Measurements from ENCODE around the gene NR2C2. TPM values are rescaled to one million over a fixed set of nuclear protein-coding genes. Genes with fewer than 3 reads are reported as not detected.
A peak's percentile ranks its signal among the peaks of the same experiment; 100 is the strongest.

Gene NR2C2
- total and polyA plus RNA-seq, 10 of the 15 experiments (the other 5 are each of a cell fraction or from before 2014, with no cell fraction given) = 2.7 to 30.3 (median 18.3) TPM

DNA sequence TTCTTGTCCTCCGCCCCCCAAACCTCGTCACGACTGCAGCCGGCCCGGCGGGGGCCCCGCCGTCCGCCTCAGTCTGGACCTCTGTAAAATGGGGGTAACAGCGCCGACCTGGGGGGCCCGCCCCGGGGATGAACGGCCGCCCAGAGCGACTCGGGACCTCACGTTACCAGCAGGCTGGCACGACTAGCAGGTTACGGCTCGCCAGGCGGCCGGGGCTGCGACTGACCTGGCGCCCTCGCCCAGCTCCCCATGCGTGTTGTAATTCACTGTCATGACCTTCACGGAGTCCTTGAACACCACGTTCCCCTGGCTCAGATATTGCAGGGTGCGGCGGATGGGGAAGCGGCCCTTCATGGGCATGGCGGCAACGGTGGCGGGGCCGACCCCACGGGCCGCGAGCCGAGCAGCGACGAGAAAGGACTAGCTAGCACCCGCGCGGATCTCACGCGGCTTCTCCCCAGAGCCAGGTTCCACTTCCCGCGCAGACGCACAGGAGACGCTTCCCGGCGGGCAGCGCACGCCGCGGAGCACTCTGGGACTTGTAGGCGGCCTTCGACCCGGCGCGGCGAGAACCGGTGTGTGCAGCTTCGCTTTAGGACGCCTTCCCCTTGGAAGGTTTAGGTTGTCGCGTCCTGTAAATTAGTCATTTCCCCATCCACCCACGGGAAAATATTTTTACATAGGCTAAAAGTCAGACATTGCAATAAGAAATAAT, 117.6 kb downstream of the NR2C2 start, which contains the start of gene MRPS25 (continued):
- TF ChIP-seq, protein P1, sequence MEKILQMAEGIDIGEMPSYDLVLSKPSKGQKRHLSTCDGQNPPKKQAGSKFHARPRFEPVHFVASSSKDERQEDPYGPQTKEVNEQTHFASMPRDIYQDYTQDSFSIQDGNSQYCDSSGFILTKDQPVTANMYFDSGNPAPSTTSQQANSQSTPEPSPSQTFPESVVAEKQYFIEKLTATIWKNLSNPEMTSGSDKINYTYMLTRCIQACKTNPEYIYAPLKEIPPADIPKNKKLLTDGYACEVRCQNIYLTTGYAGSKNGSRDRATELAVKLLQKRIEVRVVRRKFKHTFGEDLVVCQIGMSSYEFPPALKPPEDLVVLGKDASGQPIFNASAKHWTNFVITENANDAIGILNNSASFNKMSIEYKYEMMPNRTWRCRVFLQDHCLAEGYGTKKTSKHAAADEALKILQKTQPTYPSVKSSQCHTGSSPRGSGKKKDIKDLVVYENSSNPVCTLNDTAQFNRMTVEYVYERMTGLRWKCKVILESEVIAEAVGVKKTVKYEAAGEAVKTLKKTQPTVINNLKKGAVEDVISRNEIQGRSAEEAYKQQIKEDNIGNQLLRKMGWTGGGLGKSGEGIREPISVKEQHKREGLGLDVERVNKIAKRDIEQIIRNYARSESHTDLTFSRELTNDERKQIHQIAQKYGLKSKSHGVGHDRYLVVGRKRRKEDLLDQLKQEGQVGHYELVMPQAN (conservative IDR thresholded peaks at IDR 0.05) = peak; percentile 89
- peak; percentile 96 for TF ChIP-seq POLR2AphosphoS5 (IDR thresholded peaks at IDR 0.05; ENCODE audit: low read length)
- peak; percentile 87 for TF ChIP-seq ZNF687 (IDR thresholded peaks at IDR 0.05)
- peak; percentile 4 for TF ChIP-seq RELA (IDR thresholded peaks at IDR 0.05; ENCODE audit: borderline replicate concordance, partially characterized antibody)
- TF ChIP-seq BHLHE40 (IDR thresholded peaks at IDR 0.05; ENCODE audit: borderline replicate concordance in 1 of 2, low read depth in 2 of 2, low read length in 1 of 2) = peak in 1 of 2 experiments; percentile 63; a peak in 1 of 4 replicates
- peak; percentile 94 for TF ChIP-seq IKZF1 (conservative IDR thresholded peaks at IDR 0.05)
- peak; percentile 69; the same call in 1 of the 2 replicates for TF ChIP-seq CBFB (IDR thresholded peaks at IDR 0.05; ENCODE audit: low read depth)
- TF ChIP-seq MXI1 (IDR thresholded peaks at IDR 0.05; ENCODE audit: low read depth, low read length) = peak; percentile 90
- TF ChIP-seq ASH2L (IDR thresholded peaks at IDR 0.05; ENCODE audit: borderline replicate concordance, low read depth) = peak; percentile 30; the same call in 1 of the 2 replicates
- TF ChIP-seq LARP7 (IDR thresholded peaks at IDR 0.05) = peak; percentile 90; the same call in 1 of the 2 replicates
- TF ChIP-seq POLR2AphosphoS2 (IDR thresholded peaks at IDR 0.05; ENCODE audit: low read depth, low read length) = peak; percentile 84
- TF ChIP-seq CREM (IDR thresholded peaks at IDR 0.05; ENCODE audit: low read depth) = peak; percentile 71; the same call in 1 of the 2 replicates
- peak; percentile 89 for TF ChIP-seq PML (IDR thresholded peaks at IDR 0.05; ENCODE audit: low read length)
- TF ChIP-seq MYC (IDR thresholded peaks at IDR 0.05; ENCODE audit: insufficient read depth, insufficient read length, insufficient replicate concordance, low read length, severe bottlenecking) = peak; percentile 90
- 0 out of 2 replicates have a peak, but pooled peaks have one; percentile 55 for TF ChIP-seq SMARCA5 (IDR thresholded peaks at IDR 0.05)
- TF ChIP-seq SUPT20H (IDR thresholded peaks at IDR 0.05; ENCODE audit: borderline replicate concordance, control insufficient read depth, low read depth, low read length) = no peak
- TF ChIP-seq SIX5 (IDR thresholded peaks at IDR 0.05; ENCODE audit: low read depth, low read length, severe bottlenecking) = peak; percentile 92
- TF ChIP-seq SMAD5 (IDR thresholded peaks at IDR 0.05; ENCODE audit: low read depth) = peak; percentile 95
- TF ChIP-seq SREBF1 (IDR thresholded peaks at IDR 0.05; ENCODE audit: low read length) = peak; percentile 48; the same call in 1 of the 2 replicates
- peak; percentile 89 for TF ChIP-seq RB1 (IDR thresholded peaks at IDR 0.05; ENCODE audit: borderline replicate concordance)
